IMR-90 (cell line): ENCODE results near the gene RAF1. TPM values are rescaled to one million over a fixed set of nuclear protein-coding genes. Genes with fewer than 3 reads are reported as not detected.

Experiments
- ATAC-seq: fragments of 200-7000 bp; cut with Tn5 transposase; 2 replicates; pipeline ENCODE4 v1.9.1; 2020; ENCODE audit warnings: low read depth, mild to moderate bottlenecking, moderate library complexity
- BruUV-seq: library from RNA; stranded (reverse); fragments of 400-500 nt; replicated peaks from 2 replicates; lab custom pipeline; 2021; lab: Mats Ljungman, UMichigan
- CTCF ChIA-PET: fragments of 300-600 bp; formaldehyde crosslinking; extraction: SDS; loops from one replicate; lab custom pipeline; 2021; ENCODE audit warnings: antibody characterized with exemption; lab: Yijun Ruan, JAX
- POLR2A ChIA-PET: fragments of 300-600 bp; sonication (Branson Sonifier 250); formaldehyde crosslinking; loops from one replicate; lab custom pipeline; 2022; ENCODE audit warnings: antibody characterized with exemption; ENCODE audit not compliant: unreplicated experiment; lab: Charles Lee
- DNase-seq: peaks from one replicate; pipeline ENCODE4 v3.0.0; 2013
- H2AFZ ChIP-seq: replicated peaks from 2 replicates; pipeline ENCODE3; 2013; ENCODE audit warnings: low read length, mild to moderate bottlenecking; ENCODE audit not compliant: poor library complexity
- H2AK5ac ChIP-seq: 2 replicates; pipeline ENCODE4 v1.6.1; 2013; ENCODE audit warnings: low read depth, low read length, inconsistent platforms
- H2AK9ac ChIP-seq: replicated peaks from 2 replicates; pipeline ENCODE3; 2013; ENCODE audit warnings: mild to moderate bottlenecking, low read depth, low read length, moderate library complexity; ENCODE audit not compliant: poor library complexity
- H2BK120ac ChIP-seq: 2 replicates; pipeline ENCODE4 v1.6.1; 2013; ENCODE audit warnings: low read depth, low read length, inconsistent platforms
- H2BK15ac ChIP-seq: 3 replicates; pipeline ENCODE4 v1.6.1; 2013; ENCODE audit warnings: low read depth, low read length, inconsistent platforms
- H2BK20ac ChIP-seq: 2 replicates; pipeline ENCODE4 v1.6.1; 2013; ENCODE audit warnings: low read depth, mild to moderate bottlenecking, inconsistent platforms, low read length, moderate library complexity
- H2BK5ac ChIP-seq: 2 replicates; pipeline ENCODE4 v1.6.1; 2013; ENCODE audit warnings: mild to moderate bottlenecking, low read depth, low read length, inconsistent platforms; ENCODE audit not compliant: poor library complexity, severe bottlenecking
- H3K14ac ChIP-seq: replicated peaks from 2 replicates; pipeline ENCODE4 v1.6.1; 2013; ENCODE audit warnings: low read depth, low read length, inconsistent platforms
- H3K18ac ChIP-seq: 2 replicates; pipeline ENCODE4 v1.6.1; 2013; ENCODE audit warnings: low read depth, low read length, control low read depth
- H3K23ac ChIP-seq: 2 replicates; pipeline ENCODE4 v1.6.1; 2013; ENCODE audit warnings: low read depth, low read length, inconsistent platforms
- H3K27ac ChIP-seq: 2 replicates; pipeline ENCODE4 v1.5.1; 2013; ENCODE audit warnings: mild to moderate bottlenecking, control low read depth, low read length; ENCODE audit not compliant: insufficient read depth
- H3K27me3 ChIP-seq: 2 replicates; pipeline ENCODE4 v1.6.1; 2013; ENCODE audit warnings: low read length; ENCODE audit not compliant: control insufficient read depth, insufficient read depth
- H3K36me3 ChIP-seq: 2 replicates; pipeline ENCODE4 v1.6.1; 2013; ENCODE audit warnings: low read length, mixed read lengths; ENCODE audit not compliant: control insufficient read depth, insufficient read depth
- H3K4ac ChIP-seq: 2 replicates; pipeline ENCODE4 v1.6.1; 2013; ENCODE audit warnings: low read depth, low read length, inconsistent platforms
- H3K4me1 ChIP-seq: 2 replicates; pipeline ENCODE4 v1.6.1; 2013; ENCODE audit warnings: low read length, mixed read lengths; ENCODE audit not compliant: control insufficient read depth, insufficient read depth
- H3K4me2 ChIP-seq: 2 replicates; pipeline ENCODE4 v1.6.1; 2013; ENCODE audit warnings: low read depth, mild to moderate bottlenecking, control low read depth, low read length, moderate library complexity
- H3K4me3 ChIP-seq: 2 replicates; pipeline ENCODE4 v1.5.1; 2013; ENCODE audit warnings: low read depth, mild to moderate bottlenecking, control low read depth, low read length, moderate library complexity; ENCODE audit not compliant: insufficient read depth
- H3K56ac ChIP-seq: 2 replicates; pipeline ENCODE4 v1.6.1; 2013; ENCODE audit warnings: low read length, inconsistent platforms; ENCODE audit not compliant: insufficient read depth; ENCODE audit errors: extremely low read depth
- H3K79me1 ChIP-seq, 2 experiments: 2 replicates each; pipeline ENCODE4 v1.6.1; 2013; ENCODE audit warnings: low read length in 2 of 2, inconsistent platforms in 1 of 2, low read depth in 1 of 2
- H3K9ac ChIP-seq: 2 replicates; pipeline ENCODE4 v1.6.1; 2013; ENCODE audit warnings: low read depth, low read length, control low read depth
- H3K9me1 ChIP-seq: 2 replicates; pipeline ENCODE4 v1.6.1; 2013; ENCODE audit warnings: low read length, inconsistent platforms; ENCODE audit not compliant: insufficient read depth
- H3K9me3 ChIP-seq: 2 replicates; pipeline ENCODE4 v1.6.1; 2013; ENCODE audit warnings: low read length; ENCODE audit not compliant: control insufficient read depth, insufficient read depth
- H4K20me1 ChIP-seq: 2 replicates; pipeline ENCODE4 v1.6.1; 2013; ENCODE audit warnings: low read length, inconsistent platforms; ENCODE audit not compliant: insufficient read depth
- H4K5ac ChIP-seq: 2 replicates; pipeline ENCODE4 v1.6.1; 2013; ENCODE audit warnings: mild to moderate bottlenecking, low read depth, low read length, control low read depth
- H4K8ac ChIP-seq, 2 experiments: 2 replicates each; pipeline ENCODE4 v1.6.1; 2013; ENCODE audit warnings: low read depth in 2 of 2, low read length in 2 of 2, control low read depth in 1 of 2, inconsistent platforms in 1 of 2
- H4K91ac ChIP-seq: 2 replicates; pipeline ENCODE4 v1.6.1; 2013; ENCODE audit warnings: low read depth, low read length, inconsistent platforms; ENCODE audit not compliant: insufficient read depth
- BHLHE40 ChIP-seq: fragments of 150-350 bp; IDR thresholded peaks from 2 replicates; pipeline ENCODE4 v1.6.1; 2016; ENCODE audit warnings: mild to moderate bottlenecking, low read depth, low read length
- MAFK ChIP-seq: IDR thresholded peaks from 2 replicates; pipeline ENCODE4 v1.6.1; 2012; ENCODE audit warnings: low read depth, low read length, improper control_type of control experiment
- MAZ ChIP-seq: IDR thresholded peaks from 2 replicates; pipeline ENCODE4 v1.6.1; 2012; ENCODE audit warnings: low read depth, mild to moderate bottlenecking, low read length, improper control_type of control experiment, moderate library complexity, borderline replicate concordance
- POLR2A ChIP-seq: IDR thresholded peaks from 2 replicates; pipeline ENCODE4 v1.6.1; 2012; ENCODE audit warnings: mild to moderate bottlenecking, low read depth, low read length
- RCOR1 ChIP-seq: IDR thresholded peaks from 2 replicates; pipeline ENCODE4 v1.6.1; 2012; ENCODE audit warnings: mild to moderate bottlenecking, low read length, improper control_type of control experiment; ENCODE audit not compliant: insufficient replicate concordance
- USF2 ChIP-seq: fragments of 150-350 bp; IDR thresholded peaks from 2 replicates; pipeline ENCODE4 v1.6.1; 2017; ENCODE audit warnings: mild to moderate bottlenecking, antibody characterized with exemption, low read length, low read depth
- WGBS, 2 experiments: methylation state at CpG; one replicate each; pipeline versions ENCODE4 v1.1.5 to v1.1.7; 2013; ENCODE audit warnings: missing lambda C conversion rate in 2 of 2; ENCODE audit not compliant: insufficient read length in 1 of 2; ENCODE audit errors: extremely low coverage in 2 of 2; 5-methylcytosine and 5-hydroxymethylcytosine counted together
- dilution Hi-C: fragments of 300-500 bp; cut with HindIII; formaldehyde crosslinking; loops from one replicate; pipeline ENCODE4 v1.14.3; 2018; ENCODE audit warnings: low sequenced_read_pairs; ENCODE audit not compliant: unreplicated experiment
- in situ Hi-C: fragments of 300-500 bp; cut with MboI; formaldehyde crosslinking; loops from 3 replicates; pipeline ENCODE4 v1.14.3; 2019; ENCODE audit warnings: low sequenced_read_pairs, inconsistent platforms, mixed read lengths
- intact Hi-C: fragments of 100-400 bp; cut with micrococcal nuclease; formaldehyde crosslinking; loops from 2 replicates; pipeline ENCODE4 v1.10.0; 2022
- polyA plus RNA-seq, 3 experiments: library from polyadenylated mRNA; depleted of rRNA; stranded (reverse); fragments of >200 nt; gene quantifications; 2 replicates each; pipeline ENCODE4 v1.2.3, GENCODE V29; 2012; ENCODE audit warnings: low replicate concordance in 1 of 3
- total RNA-seq: library from RNA; depleted of rRNA; stranded (reverse); fragments of >200 nt; gene quantifications from 2 replicates; pipeline ENCODE4 v1.2.3, GENCODE V29; 2012

The RAF1 gene
- total and polyA plus RNA-seq, 2 of the 4 experiments (the other 2 are of a cell fraction), result 115 to 151 TPM

- ATAC-seq, result peak; percentile 18
Observed at GRCh38 chr3:12658593-12659058, 5.3 kb downstream of the RAF1 start.

More at GRCh38 chr3:12658593-12659058, 5.3 kb downstream of the RAF1 start:
- no peak overlapping the region for H3K14ac ChIP-seq
- intact Hi-C loops (loop anchor here (2.0 kb wide), 1 partner anchor 14 kb away; no protein-coding TSS in a partner anchor), in situ Hi-C loops (no loop called here), dilution Hi-C loops (no loop called here)
- peaks cover 21% of the 10 kb centered on the region for H3K9me1 ChIP-seq
- peak overlapping the region; percentile 67; the same call in 1 of the 2 replicates for H4K91ac ChIP-seq
- 0 out of 2 replicates have a peak overlapping the region, but pooled peaks have one; percentile 49 for H3K4ac ChIP-seq
- TF ChIP-seq MAZ (no peak), MAFK (0 out of 2 replicates have a peak, but pooled peaks have one; percentile 12), POLR2A (no peak), USF2 (no peak), RCOR1 (no peak), BHLHE40 (no peak)
- H2AK5ac ChIP-seq, result no peak overlapping the region
- no peak overlapping the region for H4K5ac ChIP-seq
- peak overlapping the region; percentile 86; the same call in 1 of the 2 replicates for H3K27ac ChIP-seq
- ChIA-PET CTCF (interaction anchor here (0.6 kb wide), 1 partner anchor 37 kb away, joined by 3 read pairs; no protein-coding TSS in a partner anchor), POLR2A (no interaction called here)
- H3K4me3 ChIP-seq, result no peak overlapping the region
- H3K4me1 ChIP-seq, result peaks cover 16% of the 10 kb centered on the region
- no peaks in the 10 kb centered on the region for H3K9me3 ChIP-seq
- peak overlapping the region; percentile 45; the same call in 1 of the 2 replicates for H2BK120ac ChIP-seq
- peak overlapping the region; percentile 48; the same call in 1 of the 2 replicates for H3K4me2 ChIP-seq
- H2BK15ac ChIP-seq, result no peak overlapping the region
- H3K56ac ChIP-seq, result no peak overlapping the region
- no peaks in the 10 kb centered on the region for H3K27me3 ChIP-seq
- H2AFZ ChIP-seq, result no peak overlapping the region
- WGBS, 2 experiments, result no CpG with 5 or more reads among the region's 4 CpGs
- peak overlapping the region in 1 of 2 experiments; percentile 57; a peak in 2 of 4 replicates for H4K8ac ChIP-seq
- no peak overlapping the region for H3K23ac ChIP-seq
- no peak overlapping the region; the same call in 1 of the 2 replicates for H3K18ac ChIP-seq
- H3K79me1 ChIP-seq, result peaks cover 3 to 27% of the 10 kb centered on the region in 2 experiments; a peak in 3 of 4 replicates
- peak; percentile 80 for DNase-seq
- H2BK5ac ChIP-seq, result peak overlapping the region; percentile 99
- H4K20me1 ChIP-seq, result peaks cover 87% of the 10 kb centered on the region
- no peak overlapping the region for H2AK9ac ChIP-seq
- no peaks in the 10 kb centered on the region for H3K36me3 ChIP-seq
- no TSS peak for BruUV-seq
- no peak overlapping the region for H2BK20ac ChIP-seq
- no peak overlapping the region for H3K9ac ChIP-seq
